GM23248 (cell line): ENCODE results near the gene KCNMA1.

Experiments used
- EZH2 ChIP-seq: fragments of 200-600 bp; sonication (generic); IDR thresholded peaks from 2 replicates; pipeline ENCODE4 v1.6.1; 2018; ENCODE audit warnings: antibody characterized with exemption, mild to moderate bottlenecking; ENCODE audit not compliant: insufficient read depth, poor library complexity, severe bottlenecking
- EZH2phosphoT487 ChIP-seq: fragments of 200-600 bp; sonication (generic); IDR thresholded peaks from 2 replicates; pipeline ENCODE4 v1.6.1; 2018; ENCODE audit warnings: antibody characterized with exemption, moderate library complexity, mild to moderate bottlenecking, low read depth; ENCODE audit not compliant: insufficient read depth

GRCh38 chr10:77560471-77560870, 77.1 kb downstream of the KCNMA1 start:
- TF ChIP-seq EZH2phosphoT487: no peak
- no peak for TF ChIP-seq EZH2
